Activated B cell treated with CpG ODN at 0.5 μM for 24 hours (primary cell): ENCODE data around the gene KIRREL2. TPM values are rescaled to one million over a fixed set of nuclear protein-coding genes. Genes with fewer than 3 reads are reported as not detected.

ENCODE experiments used
- ATAC-seq: fragments of 200-7000 bp; cut with Tn5 transposase; one replicate; pipeline ENCODE4 v1.10.0; 2021; ENCODE audit warnings: low read depth, mild to moderate bottlenecking, moderate library complexity
- CTCF ChIA-PET: fragments of 350-600 bp; sonication (Branson Sonifier 250); formaldehyde crosslinking; loops from one replicate; lab custom pipeline; 2021; ENCODE audit warnings: antibody characterized with exemption; lab: Charles Lee
- POLR2A ChIA-PET: fragments of 350-600 bp; sonication (Branson Sonifier 250); formaldehyde crosslinking; loops from one replicate; lab custom pipeline; 2021; ENCODE audit warnings: antibody characterized with exemption; lab: Charles Lee
- DNase-seq: peaks from one replicate; pipeline ENCODE4 v3.0.0; 2022
- H3K27ac Mint-ChIP-seq: one replicate; pipeline ENCODE4 v1.8.0; 2020; ENCODE audit warnings: mixed read lengths
- H3K27me3 Mint-ChIP-seq: one replicate; pipeline ENCODE4 v1.8.0; 2021; ENCODE audit warnings: mixed read lengths
- H3K36me3 Mint-ChIP-seq: one replicate; pipeline ENCODE4 v1.8.0; 2021; ENCODE audit warnings: low read depth, mixed read lengths
- H3K4me1 Mint-ChIP-seq: one replicate; pipeline ENCODE4 v1.8.0; 2021; ENCODE audit warnings: mixed read lengths
- H3K4me3 Mint-ChIP-seq: one replicate; pipeline ENCODE4 v1.8.0; 2020; ENCODE audit warnings: mild to moderate bottlenecking, mixed read lengths
- H3K9me3 Mint-ChIP-seq: one replicate; pipeline ENCODE4 v1.8.0; 2020; ENCODE audit warnings: mixed read lengths
- intact Hi-C: fragments of 100-400 bp; cut with micrococcal nuclease; formaldehyde crosslinking; loops from one replicate; pipeline ENCODE4 v1.15.1; 2024
- total RNA-seq: library from RNA; stranded (reverse); gene quantifications from 2 replicates; pipeline ENCODE4 v1.2.3, GENCODE V29; 2022
- TF ChIP-seq, protein P1 (sequence below): fragments of 200-600 bp; IDR thresholded peaks from one replicate; pipeline ENCODE4 v1.8.0; 2022; ENCODE audit warnings: antibody characterized with exemption, mild to moderate bottlenecking

Gene KIRREL2
- total RNA-seq, 1 donor from 2014 or later: not detected

DNA sequence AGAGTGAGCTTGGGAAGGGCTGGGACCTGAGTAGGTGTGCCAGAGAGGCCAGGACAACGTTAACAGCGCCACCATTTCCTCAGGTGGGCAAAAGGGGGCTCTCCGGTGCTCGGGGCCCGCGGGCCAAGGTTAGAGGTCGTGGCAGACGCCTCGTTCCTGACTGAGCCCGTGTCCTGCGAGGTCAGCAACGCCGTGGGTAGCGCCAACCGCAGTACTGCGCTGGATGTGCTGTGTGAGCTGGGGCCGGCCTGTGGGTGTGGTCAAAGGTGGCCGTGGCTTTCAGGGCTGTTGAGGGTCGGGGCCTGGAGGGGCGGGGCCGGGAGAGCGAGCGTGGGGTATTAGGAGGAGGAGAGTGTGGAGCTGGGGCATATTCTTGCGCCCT is 3.7 kb downstream of the KIRREL2 start:
- Mint-ChIP-seq H3K27me3 (peaks cover 59% of the 10 kb centered on the region), H3K4me3 (no peak overlapping the region), H3K36me3 (no peaks in the 10 kb centered on the region), H3K9me3 (no peaks in the 10 kb centered on the region), H3K4me1 (peaks cover 12% of the 10 kb centered on the region), H3K27ac (no peak overlapping the region)
- intact Hi-C loops: no loop called here
- TF ChIP-seq, protein P1, sequence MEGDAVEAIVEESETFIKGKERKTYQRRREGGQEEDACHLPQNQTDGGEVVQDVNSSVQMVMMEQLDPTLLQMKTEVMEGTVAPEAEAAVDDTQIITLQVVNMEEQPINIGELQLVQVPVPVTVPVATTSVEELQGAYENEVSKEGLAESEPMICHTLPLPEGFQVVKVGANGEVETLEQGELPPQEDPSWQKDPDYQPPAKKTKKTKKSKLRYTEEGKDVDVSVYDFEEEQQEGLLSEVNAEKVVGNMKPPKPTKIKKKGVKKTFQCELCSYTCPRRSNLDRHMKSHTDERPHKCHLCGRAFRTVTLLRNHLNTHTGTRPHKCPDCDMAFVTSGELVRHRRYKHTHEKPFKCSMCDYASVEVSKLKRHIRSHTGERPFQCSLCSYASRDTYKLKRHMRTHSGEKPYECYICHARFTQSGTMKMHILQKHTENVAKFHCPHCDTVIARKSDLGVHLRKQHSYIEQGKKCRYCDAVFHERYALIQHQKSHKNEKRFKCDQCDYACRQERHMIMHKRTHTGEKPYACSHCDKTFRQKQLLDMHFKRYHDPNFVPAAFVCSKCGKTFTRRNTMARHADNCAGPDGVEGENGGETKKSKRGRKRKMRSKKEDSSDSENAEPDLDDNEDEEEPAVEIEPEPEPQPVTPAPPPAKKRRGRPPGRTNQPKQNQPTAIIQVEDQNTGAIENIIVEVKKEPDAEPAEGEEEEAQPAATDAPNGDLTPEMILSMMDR: no peak
- ChIA-PET CTCF (no interaction called here), POLR2A (no interaction called here)
- no peak for ATAC-seq
- DNase-seq: no peak

DNA sequence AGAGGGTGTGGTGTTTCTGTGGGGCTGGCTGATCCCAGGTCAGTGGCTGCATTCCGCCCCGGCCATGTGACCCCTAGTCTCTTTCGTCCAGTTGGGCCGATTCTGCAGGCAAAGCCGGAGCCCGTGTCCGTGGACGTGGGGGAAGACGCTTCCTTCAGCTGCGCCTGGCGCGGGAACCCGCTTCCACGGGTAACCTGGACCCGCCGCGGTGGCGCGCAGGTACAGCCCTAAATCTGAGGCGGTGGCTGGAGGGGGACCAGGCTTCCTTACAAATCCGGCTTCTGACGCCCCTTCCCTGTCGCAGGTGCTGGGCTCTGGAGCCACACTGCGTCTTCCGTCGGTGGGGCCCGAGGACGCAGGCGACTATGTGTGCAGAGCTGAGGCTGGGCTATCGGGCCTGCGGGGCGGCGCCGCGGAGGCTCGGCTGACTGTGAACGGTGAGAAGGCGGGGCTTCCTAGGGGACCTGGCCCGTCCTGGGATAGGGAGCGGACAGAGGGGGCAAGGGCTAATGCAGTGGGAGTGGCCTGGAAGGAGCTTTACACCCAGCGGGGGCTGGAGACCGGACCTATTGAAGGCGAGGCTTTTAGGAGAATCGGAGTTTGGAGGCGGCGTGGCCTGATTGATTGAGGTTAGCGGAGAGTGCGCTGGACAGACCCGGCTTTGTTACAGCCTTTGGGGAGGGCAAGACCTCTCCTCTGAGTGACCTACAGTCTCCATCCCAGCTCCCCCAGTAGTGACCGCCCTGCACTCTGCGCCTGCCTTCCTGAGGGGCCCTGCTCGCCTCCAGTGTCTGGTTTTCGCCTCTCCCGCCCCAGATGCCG is 4.3 kb downstream of the KIRREL2 start:
- H3K27me3 Mint-ChIP-seq: peaks cover 60% of the 10 kb centered on the region
- POLR2A ChIA-PET: no interaction called here
- DNase-seq: no peak
- no peak for ATAC-seq
- TF ChIP-seq, protein P1: no peak
- CTCF ChIA-PET: no interaction called here
- H3K4me3 Mint-ChIP-seq: peak overlapping the region; percentile 15
- H3K27ac Mint-ChIP-seq: no peak overlapping the region
- no peaks in the 10 kb centered on the region for H3K36me3 Mint-ChIP-seq
- peaks cover 12% of the 10 kb centered on the region for H3K4me1 Mint-ChIP-seq
- intact Hi-C loops: no loop called here
- H3K9me3 Mint-ChIP-seq: no peaks in the 10 kb centered on the region

DNA sequence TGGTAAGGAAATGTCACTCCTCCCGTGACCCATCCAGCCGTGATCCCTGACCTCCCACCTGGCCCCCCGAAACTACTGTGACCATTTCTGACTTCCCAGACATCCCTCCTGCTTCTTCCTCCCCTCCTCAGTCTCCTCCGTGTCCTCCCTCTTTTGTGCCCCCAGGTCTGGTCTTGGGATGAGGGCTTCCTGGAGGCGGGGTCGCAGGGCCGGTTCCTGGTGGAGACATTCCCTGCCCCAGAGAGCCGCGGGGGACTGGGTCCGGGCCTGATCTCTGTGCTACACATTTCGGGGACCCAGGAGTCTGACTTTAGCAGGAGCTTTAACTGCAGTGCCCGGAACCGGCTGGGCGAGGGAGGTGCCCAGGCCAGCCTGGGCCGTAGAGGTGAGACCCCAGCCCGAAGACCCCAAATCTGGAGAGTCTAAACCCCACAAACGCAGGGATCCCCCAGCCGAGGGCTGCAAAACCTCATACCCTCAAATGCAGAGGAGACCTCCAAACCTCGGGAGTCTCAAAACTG is 5.0 kb downstream of the KIRREL2 start:
- Mint-ChIP-seq H3K9me3 (no peaks in the 10 kb centered on the region), H3K4me1 (peaks cover 12% of the 10 kb centered on the region), H3K27ac (no peak overlapping the region), H3K36me3 (no peaks in the 10 kb centered on the region), H3K27me3 (peaks cover 65% of the 10 kb centered on the region), H3K4me3 (no peak overlapping the region)
- ChIA-PET POLR2A (no interaction called here), CTCF (no interaction called here)
- no peak for DNase-seq
- intact Hi-C loops: no loop called here
- ATAC-seq: no peak
- TF ChIP-seq, protein P1: no peak

DNA sequence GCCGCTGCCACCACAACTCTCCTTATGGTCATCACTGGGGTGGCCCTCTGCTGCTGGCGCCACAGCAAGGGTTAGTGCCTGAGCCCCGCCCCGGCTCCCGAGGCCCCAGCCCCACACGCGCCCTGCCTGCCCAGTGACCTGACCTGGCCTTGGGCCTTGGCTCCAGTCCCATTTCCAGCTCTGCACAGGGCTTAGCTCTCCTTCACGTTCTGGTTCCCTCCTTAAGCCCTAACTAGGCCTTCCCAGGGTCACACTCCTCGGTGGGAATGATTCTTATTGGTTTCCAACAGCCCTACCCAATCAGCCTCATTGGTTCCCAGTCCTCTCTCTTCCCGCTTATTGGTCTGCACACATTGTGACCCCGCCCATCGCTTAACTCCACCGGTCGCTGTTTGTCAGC is 5.8 kb downstream of the KIRREL2 start:
- ChIA-PET CTCF (no interaction called here), POLR2A (no interaction called here)
- H3K27me3 Mint-ChIP-seq: peaks cover 65% of the 10 kb centered on the region
- H3K4me1 Mint-ChIP-seq: peaks cover 5% of the 10 kb centered on the region
- DNase-seq (no peak), ATAC-seq (no peak)
- H3K9me3 Mint-ChIP-seq: no peaks in the 10 kb centered on the region
- H3K27ac Mint-ChIP-seq: no peak overlapping the region
- no peaks in the 10 kb centered on the region for H3K36me3 Mint-ChIP-seq
- intact Hi-C loops: no loop called here
- TF ChIP-seq, protein P1: no peak
- no peak overlapping the region for H3K4me3 Mint-ChIP-seq

DNA sequence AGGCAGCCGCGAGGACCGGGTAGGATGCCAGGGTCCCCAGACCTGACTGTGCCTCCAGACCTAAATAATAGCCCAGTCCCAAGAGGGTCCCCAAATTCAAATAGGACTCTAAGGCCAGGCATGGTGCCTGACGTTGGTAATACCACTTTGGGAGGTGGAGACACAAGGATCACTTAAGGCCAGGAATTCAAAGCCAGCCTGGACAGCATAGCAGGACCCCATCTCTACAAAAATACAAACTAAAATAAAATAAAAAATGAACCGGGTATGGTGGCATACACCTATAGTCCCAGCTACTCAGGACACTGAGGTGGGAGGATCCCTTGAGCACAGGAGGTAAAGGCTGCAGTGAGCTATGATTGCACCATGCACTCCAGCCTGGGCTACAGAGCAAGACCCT is 6.3 kb downstream of the KIRREL2 start:
- ChIA-PET CTCF (no interaction called here), POLR2A (no interaction called here)
- H3K27me3 Mint-ChIP-seq: peaks cover 67% of the 10 kb centered on the region
- H3K36me3 Mint-ChIP-seq: no peaks in the 10 kb centered on the region
- DNase-seq (no peak), ATAC-seq (no peak)
- TF ChIP-seq, protein P1: no peak
- intact Hi-C loops: no loop called here
- no peak overlapping the region for H3K4me3 Mint-ChIP-seq
- no peaks in the 10 kb centered on the region for H3K9me3 Mint-ChIP-seq
- H3K4me1 Mint-ChIP-seq: peaks cover 8% of the 10 kb centered on the region
- H3K27ac Mint-ChIP-seq: no peak overlapping the region
